ENCODE data around the gene RNASE9.
"Not testable (repeated sequence)": the region's sequence is repeated elsewhere in the genome, so short reads cannot be mapped to it uniquely, and the experiment has no call there.

Gene RNASE9

GRCh38 chr14:20572382-20572990 is 11.6 kb upstream of the RNASE9 start:
- DNase-seq, result not testable (repeated sequence)

GRCh38 chr14:20570720-20571119 is 9.9 kb upstream of the RNASE9 start:
- not testable (repeated sequence) for DNase-seq

- not testable (repeated sequence) for DNase-seq
Observed at GRCh38 chr14:20569865-20570264, 9.0 kb upstream of the RNASE9 start.

GRCh38 chr14:20569066-20569465 is 8.2 kb upstream of the RNASE9 start:
- no peak for DNase-seq

GRCh38 chr14:20568393-20568792 is 7.5 kb upstream of the RNASE9 start:
- no peak for DNase-seq

GRCh38 chr14:20567199-20567598 is 6.4 kb upstream of the RNASE9 start:
- DNase-seq, result not testable (repeated sequence)

GRCh38 chr14:20564501-20564997 is 3.7 kb upstream of the RNASE9 start:
- DNase-seq, result no peak

- no peak for DNase-seq
Observed at GRCh38 chr14:20563971-20564370, 3.1 kb upstream of the RNASE9 start.

- no peak for DNase-seq
Observed at GRCh38 chr14:20559461-20559904, 1.4 kb downstream of the RNASE9 start.

GRCh38 chr14:20557212-20557542 is 3.7 kb downstream of the RNASE9 start:
- no peak for DNase-seq

GRCh38 chr14:20556500-20557211 is 4.2 kb downstream of the RNASE9 start:
- no peak for DNase-seq

GRCh38 chr14:20555845-20556244 is 5.0 kb downstream of the RNASE9 start:
- DNase-seq, result no peak

- no peak for DNase-seq
Observed at GRCh38 chr14:20553024-20553423, 7.8 kb downstream of the RNASE9 start.

- no peak for DNase-seq
Observed at GRCh38 chr14:20551606-20552005, 9.2 kb downstream of the RNASE9 start.

- DNase-seq, result no peak
Observed at GRCh38 chr14:20550926-20551325, 9.9 kb downstream of the RNASE9 start.

- DNase-seq, result no peak
Observed at GRCh38 chr14:20548414-20549158, 12.3 kb downstream of the RNASE9 start.

GRCh38 chr14:20546877-20547276 is 14.0 kb downstream of the RNASE9 start:
- no peak for DNase-seq

GRCh38 chr14:20539906-20540305 is 20.9 kb downstream of the RNASE9 start:
- DNase-seq, result no peak

- no peak for DNase-seq
Observed at GRCh38 chr14:20530771-20531571, 29.9 kb downstream of the RNASE9 start.

- DNase-seq, result no peak
Observed at GRCh38 chr14:20529806-20530205, 31.0 kb downstream of the RNASE9 start.

GRCh38 chr14:20524027-20524426 is 36.8 kb downstream of the RNASE9 start:
- no peak for DNase-seq

- no peak for DNase-seq
Observed at GRCh38 chr14:20522332-20522731, 38.5 kb downstream of the RNASE9 start.

- DNase-seq, result no peak
Observed at GRCh38 chr14:20516921-20517320, 43.9 kb downstream of the RNASE9 start.

Data from NCI-H1417 treated with DMSO at 0.1 percent for 48 hours (cell line).